Stimulated activated CD4-positive, alpha-beta T cell treated with anti-CD3 and anti-CD28 coated beads, Interleukin-15, amount 100 ng/mL, for 1 hour (primary cell): ENCODE results near the gene CTCFL.
"Not testable (repeated sequence)": the region's sequence is repeated elsewhere in the genome, so short reads cannot be mapped to it uniquely, and the experiment has no call there.

Source experiments
- DNase-seq, 2 donors: peaks; one replicate each; pipeline ENCODE4 v3.0.0-alpha.2; 2020; ENCODE audit warnings: low read depth in 1 of 2, low spot score in 1 of 2

CTCFL gene

DNA sequence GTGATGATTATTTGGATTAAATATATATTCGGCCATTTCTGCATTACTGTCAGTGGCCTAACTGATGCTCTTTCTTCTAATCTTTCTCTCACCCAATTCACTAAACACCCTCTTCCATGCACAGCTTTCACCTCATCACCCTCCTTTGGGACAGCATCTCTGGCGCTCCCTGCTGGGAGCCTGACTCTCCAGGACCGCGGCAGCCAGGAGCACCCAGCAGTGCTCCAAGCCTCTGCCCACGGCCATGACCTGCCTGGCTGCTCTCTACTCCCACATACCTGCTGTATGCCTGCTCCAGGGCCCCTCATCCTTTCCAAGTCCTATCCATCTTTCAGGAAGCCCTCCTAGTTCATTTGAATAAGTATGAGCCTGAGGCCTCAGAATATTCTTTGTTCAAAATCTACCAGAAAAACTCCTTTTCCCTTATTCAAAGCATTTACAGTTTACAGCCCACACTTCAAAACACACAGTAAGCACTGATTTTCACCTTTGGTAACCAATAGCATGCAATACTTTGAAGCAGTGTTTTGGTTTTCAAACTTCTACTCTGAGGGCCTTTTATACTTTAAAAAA is 15.2 kb downstream of the CTCFL start:
- DNase-seq = no peak

DNA sequence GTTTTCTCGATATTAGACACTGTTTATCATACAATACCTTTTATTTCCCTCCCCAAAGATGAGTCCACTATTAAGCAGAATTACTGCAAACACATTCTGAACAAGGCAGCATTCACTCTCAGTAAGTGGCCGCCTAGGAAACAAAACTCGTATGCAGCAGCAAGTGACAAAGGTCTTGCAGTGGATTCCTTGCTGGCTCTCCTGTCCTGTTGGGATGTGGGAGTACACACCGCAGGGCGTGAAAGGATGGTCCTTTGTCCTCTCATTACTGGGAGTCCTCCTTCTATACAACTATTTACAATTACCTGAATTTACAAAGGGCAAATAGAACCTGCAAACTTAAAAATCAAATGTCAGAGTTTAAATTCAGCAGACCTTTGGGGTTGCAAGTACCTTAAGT is 16.1 kb downstream of the CTCFL start:
- no peak for DNase-seq

DNA sequence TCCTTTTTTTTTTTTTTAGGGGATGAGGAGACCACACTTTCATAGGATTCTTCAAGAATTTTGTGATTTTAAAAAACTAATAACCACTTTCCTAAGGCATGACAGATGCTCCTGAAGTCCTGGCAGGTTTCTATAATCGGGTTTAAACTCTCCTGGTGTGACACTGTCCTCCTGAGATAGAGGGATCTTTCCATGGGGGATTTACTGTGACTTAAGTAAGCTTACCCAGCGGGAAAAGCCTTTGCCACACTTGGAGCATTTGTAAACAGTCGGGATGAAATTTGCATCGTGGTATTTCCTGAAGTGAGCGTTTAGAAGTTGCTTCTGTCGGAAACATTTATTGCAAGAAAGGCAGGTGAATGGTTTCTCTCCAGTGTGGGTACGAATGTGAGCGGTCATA is 16.6 kb downstream of the CTCFL start:
- no peak for DNase-seq

DNA sequence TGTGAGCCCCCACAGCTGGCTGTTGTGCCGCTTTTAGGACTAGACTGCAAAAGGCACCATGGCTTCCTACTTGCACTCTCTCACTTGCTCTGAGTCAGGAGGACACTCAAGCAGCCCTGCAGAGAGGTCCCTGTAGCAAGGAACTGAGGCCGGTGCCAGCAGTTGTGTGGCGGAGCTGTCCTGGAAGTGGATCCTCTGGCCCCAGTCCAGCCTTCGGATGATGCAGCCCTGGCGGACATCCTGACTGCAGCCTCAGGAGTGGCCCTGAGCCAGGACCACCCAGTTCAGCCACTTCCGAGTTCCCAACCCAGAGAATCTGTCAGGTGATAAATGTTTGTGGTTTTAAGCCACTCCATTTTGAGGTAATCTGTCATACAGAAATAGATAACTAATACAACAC is 17.5 kb downstream of the CTCFL start:
- DNase-seq = no peak

DNA sequence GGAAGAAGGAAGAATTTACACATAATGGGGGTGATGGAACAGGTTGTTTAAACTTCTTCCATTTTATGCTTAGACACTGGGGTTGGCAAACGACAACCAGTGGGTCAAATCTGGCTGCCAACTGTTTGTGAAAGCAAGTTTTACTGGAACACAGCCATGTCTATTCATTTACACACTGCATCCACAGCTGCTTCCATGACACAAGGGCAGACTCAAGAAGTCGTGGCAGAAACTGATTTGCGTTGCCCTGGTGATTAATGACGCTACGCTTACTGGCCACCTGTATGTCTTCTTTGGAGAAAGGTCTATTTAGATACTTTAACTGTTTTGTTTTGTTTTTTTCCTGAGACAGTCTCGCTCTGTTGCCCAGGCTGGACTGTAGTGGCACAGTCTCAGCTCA is 19.0 kb downstream of the CTCFL start:
- no peak for DNase-seq

DNA sequence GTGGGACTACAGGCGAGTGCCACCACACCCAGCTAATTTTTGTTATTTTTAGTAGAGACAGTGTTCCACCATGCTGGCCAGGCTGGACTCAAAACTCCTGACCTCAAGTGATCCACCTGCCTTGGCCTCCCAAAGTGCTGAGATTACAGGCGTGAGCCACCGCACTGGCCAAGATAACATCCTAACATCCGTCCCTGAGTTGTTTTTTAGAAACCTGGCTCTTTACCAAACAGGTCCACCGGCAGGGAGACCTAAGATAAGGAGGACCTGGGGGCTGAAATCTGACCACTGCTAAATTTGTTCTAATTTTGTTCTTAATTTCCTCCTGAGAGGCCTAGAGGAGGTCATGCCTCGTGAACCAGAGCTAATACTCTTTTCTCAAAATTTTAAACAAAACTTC is 20.5 kb downstream of the CTCFL start:
- no peak for DNase-seq

DNA sequence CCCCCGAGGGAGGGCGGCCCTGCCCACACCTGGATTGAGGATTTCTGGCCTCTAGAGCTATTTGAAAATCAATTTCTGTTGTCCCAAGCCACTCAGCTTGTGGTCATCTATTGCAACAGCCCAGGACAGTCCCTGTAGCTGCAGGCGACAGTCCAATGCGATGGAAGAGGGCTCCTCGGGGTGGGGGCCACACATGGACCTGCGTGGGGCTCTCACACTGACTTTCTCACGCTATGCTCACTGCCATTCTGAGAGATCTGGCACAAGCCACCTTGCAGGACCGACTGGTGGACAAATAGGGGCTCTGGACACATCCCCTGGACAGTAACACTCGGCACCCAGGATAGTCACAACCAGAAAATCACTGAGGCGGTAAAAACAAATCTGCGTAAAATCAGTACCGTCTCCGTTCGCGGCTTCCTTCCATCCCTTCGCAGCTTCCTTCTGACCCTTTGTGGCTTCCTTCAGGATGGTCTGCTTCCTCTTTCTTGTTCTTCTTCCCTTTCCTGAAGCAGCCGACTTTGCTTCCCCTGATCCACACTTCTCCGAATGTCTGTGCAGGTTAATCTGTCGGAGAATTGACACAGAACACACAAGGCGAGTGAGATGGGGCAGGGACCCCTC is 21.8 kb downstream of the CTCFL start:
- no peak for DNase-seq

DNA sequence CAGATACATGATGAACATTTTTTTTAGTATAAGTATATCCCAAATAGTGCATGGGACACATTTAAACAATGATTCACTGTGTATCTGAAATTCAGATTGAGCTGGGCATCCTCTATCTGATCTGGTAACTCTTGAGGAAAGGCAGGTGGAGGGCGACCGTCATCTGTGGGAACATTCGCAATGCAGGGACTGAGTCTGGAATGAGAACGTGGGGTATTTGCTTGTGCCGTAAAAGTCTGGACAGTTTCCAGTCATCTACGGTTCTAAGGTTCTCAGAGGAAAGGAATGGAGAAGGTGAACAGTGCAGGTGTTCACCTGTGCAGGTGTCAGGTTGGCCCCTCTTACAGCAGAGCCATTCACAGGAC is 22.6 kb downstream of the CTCFL start:
- no peak for DNase-seq

DNA sequence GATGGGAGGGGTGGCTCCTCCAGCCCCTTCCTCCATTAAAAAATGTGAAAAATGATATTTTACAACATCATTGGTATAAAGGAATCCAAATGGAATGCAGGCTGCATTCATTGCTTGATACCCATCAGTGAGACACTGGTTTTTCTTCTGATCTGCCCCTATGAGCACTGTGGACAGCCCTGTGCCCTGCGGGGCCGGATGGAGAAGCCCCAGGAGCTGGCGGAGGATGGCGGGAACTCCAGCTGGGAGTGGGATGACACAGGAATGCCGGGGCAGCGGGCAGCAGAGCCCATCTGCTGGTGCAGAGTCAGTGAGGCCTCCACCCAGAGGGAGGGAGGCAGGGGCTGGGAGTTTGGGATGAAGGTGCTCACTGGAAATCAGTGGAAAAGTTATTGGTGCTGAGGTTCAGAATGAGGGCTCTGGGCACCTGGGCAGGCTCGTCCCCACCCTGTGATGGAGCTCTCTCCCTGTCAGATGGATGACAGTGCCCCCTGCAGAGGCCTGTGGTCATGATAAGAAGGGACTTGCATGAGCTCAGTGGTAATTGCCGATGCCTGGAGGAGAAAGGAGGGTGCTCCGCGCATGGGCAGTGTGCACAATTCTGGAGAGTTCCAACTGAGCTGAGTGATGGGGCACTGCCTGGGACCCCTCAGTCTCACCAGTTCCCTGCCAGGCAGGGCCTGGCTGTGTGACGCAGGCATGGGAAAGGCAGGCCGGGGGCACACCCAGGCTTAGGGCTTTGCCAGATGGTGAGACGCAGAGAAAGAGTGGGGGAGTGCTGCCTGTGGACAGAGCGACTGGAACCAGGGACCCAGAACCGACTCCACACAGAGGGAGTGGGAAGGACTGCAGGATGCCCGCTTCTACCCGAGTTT is 23.2 kb downstream of the CTCFL start:
- DNase-seq = no peak

DNA sequence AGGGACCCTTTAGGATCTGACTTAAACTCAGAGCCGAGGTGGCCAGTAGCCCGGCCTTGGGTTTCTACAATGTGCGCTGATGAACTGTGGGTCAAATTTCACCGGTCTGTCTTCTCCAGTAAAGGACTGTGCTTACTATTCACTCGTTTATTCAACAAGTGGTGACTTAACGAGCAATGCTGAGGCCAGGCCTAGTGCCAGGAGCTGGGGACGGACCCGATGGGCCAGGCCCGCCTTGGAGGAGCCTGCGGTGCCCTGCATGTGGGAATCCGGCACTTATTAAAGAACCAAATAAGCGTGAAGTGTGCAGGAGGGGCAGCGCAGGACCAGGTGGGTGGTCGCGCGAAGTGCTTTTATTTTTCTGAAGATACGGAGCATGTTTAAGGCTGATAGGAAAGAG is 24.0 kb downstream of the CTCFL start:
- no peak for DNase-seq

DNA sequence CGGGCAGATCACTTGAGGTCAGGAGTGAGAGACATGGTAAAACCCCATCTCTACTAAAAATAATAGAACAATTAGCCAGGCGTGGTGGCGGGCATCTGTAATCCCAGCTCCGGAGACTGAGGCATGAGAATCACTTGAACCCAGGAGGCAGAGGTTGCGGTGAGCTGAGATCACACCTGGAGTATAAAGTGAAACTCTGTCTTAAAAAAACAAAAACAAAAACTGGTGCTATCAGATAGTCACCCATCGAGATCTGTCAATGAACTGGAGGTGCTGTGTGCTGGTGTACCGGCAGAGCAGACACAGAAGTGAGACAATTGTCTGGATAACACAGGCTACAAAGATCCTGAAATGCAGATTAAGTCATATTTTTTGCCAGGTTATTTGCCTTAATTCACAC is 24.7 kb downstream of the CTCFL start:
- no peak for DNase-seq

DNA sequence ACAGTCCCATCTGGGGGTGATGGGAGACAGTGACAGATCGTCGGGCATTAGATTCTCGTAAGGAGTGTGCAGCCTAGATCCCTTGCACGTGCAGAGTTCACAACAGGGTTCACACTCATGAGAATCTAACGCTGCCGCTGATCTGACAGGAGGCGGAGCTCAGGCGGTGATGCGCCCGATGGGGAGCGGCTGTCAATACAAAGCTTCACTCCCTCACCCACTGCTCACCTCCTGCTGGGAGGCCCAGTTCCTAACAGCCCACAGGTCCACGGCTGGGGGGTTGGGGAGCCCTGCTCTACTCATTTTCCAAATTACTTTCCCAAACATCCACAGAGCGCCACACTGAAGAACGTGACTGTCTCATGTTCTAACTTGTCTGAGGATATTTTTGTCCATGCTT is 25.3 kb downstream of the CTCFL start:
- no peak for DNase-seq

DNA sequence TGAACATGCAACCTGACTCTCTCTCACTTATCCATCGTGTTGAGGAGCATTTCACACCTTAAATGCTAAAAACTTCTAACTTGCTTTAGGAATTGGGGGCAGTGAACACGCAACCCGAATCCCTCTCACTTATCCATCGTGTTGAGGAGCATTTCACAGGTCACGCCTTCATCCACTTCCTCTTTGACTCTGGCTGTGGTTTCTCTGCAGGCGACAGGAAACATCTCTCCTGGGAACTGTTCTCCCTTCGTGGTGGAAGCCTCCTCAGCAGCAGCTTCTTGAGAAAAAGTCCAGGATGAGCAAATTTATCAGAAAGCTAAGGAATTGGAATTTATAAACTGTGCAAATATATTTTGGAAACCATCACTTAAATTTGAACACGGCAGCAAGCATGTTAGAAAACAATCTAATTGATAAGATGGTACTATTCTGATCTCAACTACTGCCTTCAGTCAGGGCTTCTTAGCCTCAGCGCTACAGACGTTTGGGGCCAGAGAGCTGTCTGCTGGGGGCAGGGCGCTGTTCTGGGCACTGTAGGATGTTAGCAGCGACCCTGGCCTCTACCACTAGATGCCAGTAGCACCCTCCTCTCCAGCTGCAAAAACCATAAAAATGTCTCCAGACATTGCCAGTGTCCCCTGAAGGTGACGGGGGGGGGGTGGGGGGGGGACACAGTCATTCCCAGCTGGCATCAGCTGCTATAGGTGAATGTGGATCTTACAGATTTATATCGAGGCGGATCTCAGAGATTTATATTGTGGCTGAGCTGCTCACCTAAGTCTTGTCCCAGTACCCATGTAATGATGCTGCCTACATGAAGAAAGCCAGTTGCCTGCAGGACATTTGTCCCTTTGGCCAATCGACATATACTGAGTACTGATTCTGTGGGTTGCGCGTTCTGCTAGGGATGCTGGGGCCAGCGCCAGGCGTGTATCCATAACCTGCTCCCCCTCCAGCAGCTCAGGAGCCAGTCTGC is 26.2 kb downstream of the CTCFL start:
- no peak for DNase-seq

DNA sequence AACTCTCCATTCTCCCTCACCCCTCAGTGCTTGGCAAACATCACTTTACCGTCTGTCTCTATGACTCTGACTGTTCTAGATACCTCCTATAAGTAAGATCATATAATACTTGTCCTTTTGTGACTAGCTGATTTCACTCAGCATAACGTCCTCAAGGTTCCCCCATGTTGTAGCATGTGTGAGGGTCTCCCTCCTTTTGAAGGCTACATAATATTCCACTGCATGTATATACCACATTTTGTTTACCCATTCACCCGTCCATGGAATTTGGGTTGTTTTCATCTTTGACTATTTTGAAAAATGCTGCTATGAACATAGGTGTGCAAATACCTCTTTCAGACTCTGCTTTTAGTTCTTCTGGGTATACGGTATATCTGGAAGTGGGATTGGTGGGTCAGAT is 28.3 kb downstream of the CTCFL start:
- no peak for DNase-seq

DNA sequence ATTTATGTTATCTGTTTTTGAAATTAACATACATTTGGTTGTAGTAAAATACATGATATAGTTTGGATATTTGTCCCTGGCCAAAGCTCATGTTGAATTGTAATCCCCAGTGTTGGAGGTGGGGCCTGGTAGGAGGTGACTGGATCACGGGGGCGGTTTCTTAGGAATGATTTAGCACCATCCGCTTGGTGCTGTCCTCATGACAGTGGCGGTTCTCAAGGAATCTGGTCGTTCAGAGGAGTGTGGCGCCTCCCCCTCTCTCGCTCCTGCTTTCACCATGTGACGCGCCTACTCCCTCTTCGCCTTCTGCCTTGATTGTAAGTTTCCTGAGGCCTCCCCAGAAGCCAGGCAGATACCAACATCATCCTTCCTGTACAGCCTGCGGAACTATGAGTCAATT is 29.0 kb downstream of the CTCFL start:
- DNase-seq = no peak

DNA sequence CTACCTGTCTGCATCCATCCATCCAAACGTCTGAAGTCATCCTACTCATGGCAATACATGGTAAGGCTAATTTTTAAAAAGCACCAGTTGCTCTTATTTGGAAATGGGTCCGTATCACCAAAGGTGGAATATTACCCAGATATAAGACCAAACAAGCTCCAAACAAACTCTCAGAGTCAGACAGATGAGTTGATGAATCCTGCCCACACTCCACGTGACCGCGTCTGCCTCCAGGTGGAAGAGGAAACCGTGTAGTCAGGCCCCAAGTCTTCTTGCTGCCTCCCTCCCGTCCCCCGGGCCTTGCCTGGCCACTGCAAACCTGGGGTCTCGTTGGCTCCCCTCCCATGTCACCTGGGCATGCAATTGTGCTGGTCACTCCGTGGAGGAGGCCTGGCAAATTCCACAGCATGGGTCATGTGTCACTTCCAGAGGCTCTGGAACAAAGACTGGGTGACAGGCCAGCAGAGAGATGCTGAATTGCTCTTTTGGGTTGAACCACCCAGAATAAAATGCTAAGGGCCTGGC is 31.8 kb downstream of the CTCFL start:
- DNase-seq = no peak

DNA sequence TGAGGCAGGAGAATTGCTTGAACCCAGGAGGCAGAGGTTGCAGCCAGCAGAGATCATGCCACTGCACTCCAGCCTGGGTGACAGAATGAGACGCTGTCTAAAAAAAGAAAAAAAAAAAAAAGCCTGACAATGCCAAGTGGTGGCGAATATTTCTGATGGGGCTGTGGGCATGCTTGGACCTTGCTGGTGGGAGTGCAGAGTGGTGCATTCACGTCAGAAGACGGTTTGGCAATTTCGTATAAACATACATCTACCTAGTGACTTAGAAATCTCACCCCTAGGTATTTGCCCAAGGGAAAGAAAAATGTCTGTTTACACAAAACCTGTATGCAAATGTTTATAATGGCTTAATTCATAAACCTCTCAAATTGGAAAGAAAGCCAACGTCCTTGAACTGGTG is 33.6 kb downstream of the CTCFL start:
- DNase-seq = no peak

DNA sequence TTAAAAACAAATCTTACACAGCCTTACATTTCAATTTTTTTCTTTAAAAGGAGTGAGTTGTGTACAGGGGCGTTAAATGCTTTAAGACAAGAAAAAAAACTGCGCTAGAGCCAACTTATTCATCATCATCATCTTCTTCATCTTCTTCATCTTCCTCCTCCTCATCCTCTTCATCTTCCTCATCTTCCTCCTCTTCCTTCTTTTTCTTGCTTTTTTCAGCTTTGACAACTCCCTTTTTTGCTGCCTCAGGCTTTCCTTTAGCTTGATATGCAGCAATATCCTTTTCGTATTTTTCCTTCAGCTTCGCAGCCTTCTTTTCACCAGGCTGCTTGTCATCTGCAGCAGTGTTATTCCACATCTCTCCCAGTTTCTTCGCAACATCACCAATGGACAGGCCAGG is 36.7 kb downstream of the CTCFL start:
- DNase-seq = not testable (repeated sequence)

DNA sequence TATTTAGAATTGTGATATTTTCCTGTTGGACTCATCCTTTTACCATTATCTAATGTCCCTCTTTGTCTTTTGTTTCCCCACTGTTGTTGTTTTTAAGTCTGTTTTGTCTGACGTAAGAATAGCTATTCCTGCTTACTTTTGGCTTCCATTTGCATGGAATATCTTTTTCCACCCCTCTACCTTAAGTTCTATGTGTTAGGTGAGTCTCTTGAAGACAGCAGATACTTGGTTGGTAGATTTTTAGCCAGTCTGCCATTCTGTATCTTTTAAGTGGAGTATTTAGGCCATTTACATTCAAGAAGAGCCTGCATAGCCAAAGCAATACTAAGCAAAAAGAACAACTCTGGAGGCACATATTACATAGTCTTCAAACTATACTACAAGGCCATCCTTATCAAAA is 39.2 kb downstream of the CTCFL start:
- DNase-seq = no peak

DNA sequence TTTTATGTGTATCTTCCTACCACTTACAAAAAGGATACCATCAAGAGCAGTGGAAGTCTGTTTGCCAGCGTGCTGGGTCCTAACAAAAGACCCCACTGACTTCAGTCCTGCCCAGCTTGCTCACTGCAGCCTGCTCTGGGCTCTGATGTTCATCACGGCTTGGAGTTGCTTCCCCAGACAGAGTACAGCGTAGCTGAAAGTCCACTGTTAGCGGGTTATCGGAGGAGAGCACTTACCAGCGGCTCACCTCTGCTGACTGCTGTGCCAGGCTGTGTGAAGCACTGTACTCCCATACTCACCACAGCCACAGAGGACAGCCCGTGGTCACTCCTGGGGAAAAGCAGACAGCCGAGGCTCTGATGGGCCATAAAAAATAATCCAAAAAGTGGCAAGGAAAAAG is 40.2 kb downstream of the CTCFL start:
- no peak for DNase-seq
